ENCODE results near the gene CD79A. TPM values are rescaled to one million over a fixed set of nuclear protein-coding genes. Genes with fewer than 3 reads are reported as not detected.

CD79A gene
- total RNA-seq, 4 donors from 2014 or later = 0.40 to 0.99 TPM; not detected in 2

GRCh38 chr19:41888926-41889325, 11.8 kb downstream of the CD79A start:
- H3K27me3 ChIP-seq = no peaks in the 10 kb centered on the region
- H3K36me3 ChIP-seq = peaks cover 0 to 57% of the 10 kb centered on the region in 2 donors
- no peak overlapping the region for H3K27ac ChIP-seq
- peaks cover 0 to 43% (median 10%) of the 10 kb centered on the region in 3 donors for H3K4me1 ChIP-seq
- H3K4me3 ChIP-seq = no peak overlapping the region
- no peak for ATAC-seq
- no peaks in the 10 kb centered on the region for H3K9me3 ChIP-seq
- TF ChIP-seq EP300 (IDR thresholded peaks at IDR 0.05) = no peak
- TF ChIP-seq POLR2AphosphoS5 (IDR thresholded peaks at IDR 0.05) = no peak
- TF ChIP-seq CTCF (IDR thresholded peaks at IDR 0.05) = no peak
- no peak for TF ChIP-seq POLR2A (IDR thresholded peaks at IDR 0.05)
- whole genome bisulfite sequencing, 2 donors (ENCODE audit: low coverage in 1 of 2) = 80 to 100% methylated on average over 1 to 2 of the region's 12 CpGs

GRCh38 chr19:41889896-41890295, 12.8 kb downstream of the CD79A start:
- H3K4me3 ChIP-seq = no peak overlapping the region
- H3K36me3 ChIP-seq = peaks cover 0 to 67% of the 10 kb centered on the region in 2 donors
- TF ChIP-seq POLR2AphosphoS5 (IDR thresholded peaks at IDR 0.05) (no peak), EP300 (IDR thresholded peaks at IDR 0.05) (no peak), CTCF (IDR thresholded peaks at IDR 0.05) (no peak), POLR2A (IDR thresholded peaks at IDR 0.05) (no peak)
- H3K27me3 ChIP-seq = no peaks in the 10 kb centered on the region
- no peak for ATAC-seq
- WGBS, 2 donors (ENCODE audit: low coverage in 1 of 2) = 90 to 94% methylated on average over 2 to 3 of the region's 8 CpGs
- H3K9me3 ChIP-seq = no peaks in the 10 kb centered on the region
- H3K27ac ChIP-seq = no peak overlapping the region
- peaks cover 0 to 36% (median 6%) of the 10 kb centered on the region in 3 donors for H3K4me1 ChIP-seq

- TF ChIP-seq POLR2AphosphoS5 (IDR thresholded peaks at IDR 0.05) (no peak), EP300 (IDR thresholded peaks at IDR 0.05) (no peak), POLR2A (IDR thresholded peaks at IDR 0.05) (no peak)
- ATAC-seq = no peak
- Histone ChIP-seq H3K36me3 (peaks cover 0 to 77% of the 10 kb centered on the region in 2 donors), H3K9me3 (no peaks in the 10 kb centered on the region), H3K27ac (no peak overlapping the region), H3K4me3 (no peak overlapping the region), H3K27me3 (no peaks in the 10 kb centered on the region), H3K4me1 (peaks cover 0 to 26% (median 3%) of the 10 kb centered on the region in 3 donors)
- 96 to 100% methylated on average over 2 to 4 of the region's 4 CpGs for WGBS, 2 donors (ENCODE audit: low coverage in 1 of 2)
These were observed 13.9 kb downstream of the CD79A start for GRCh38 chr19:41890936-41891335.

GRCh38 chr19:41892173-41892902, 15.3 kb downstream of the CD79A start:
- Histone ChIP-seq H3K27ac (no peak overlapping the region), H3K36me3 (peaks cover 0 to 91% of the 10 kb centered on the region in 2 donors), H3K4me1 (peaks cover 0 to 12% (median 0%) of the 10 kb centered on the region in 3 donors), H3K27me3 (no peaks in the 10 kb centered on the region), H3K9me3 (no peaks in the 10 kb centered on the region), H3K4me3 (no peak overlapping the region)
- ATAC-seq = no peak
- WGBS, 2 donors (ENCODE audit: low coverage in 1 of 2) = 85% methylated on average over 6 of the region's 34 CpGs; no CpG with 5 or more reads in 1 of the 2 donors
- TF ChIP-seq POLR2A (IDR thresholded peaks at IDR 0.05) = no peak
- no peak for TF ChIP-seq EP300 (IDR thresholded peaks at IDR 0.05)
- TF ChIP-seq CTCF (IDR thresholded peaks at IDR 0.05) = no peak
- no peak for TF ChIP-seq POLR2AphosphoS5 (IDR thresholded peaks at IDR 0.05)

GRCh38 chr19:41893899-41894298, 16.8 kb downstream of the CD79A start:
- no peaks in the 10 kb centered on the region for H3K27me3 ChIP-seq
- peaks cover 0 to 95% of the 10 kb centered on the region in 2 donors for H3K36me3 ChIP-seq
- TF ChIP-seq POLR2A (IDR thresholded peaks at IDR 0.05) (no peak), POLR2AphosphoS5 (IDR thresholded peaks at IDR 0.05) (no peak), CTCF (IDR thresholded peaks at IDR 0.05) (no peak), EP300 (IDR thresholded peaks at IDR 0.05) (no peak)
- ATAC-seq = no peak
- H3K4me1 ChIP-seq = no peaks in the 10 kb centered on the region
- H3K4me3 ChIP-seq = no peak overlapping the region
- 100% methylated on average over 3 of the region's 6 CpGs; no CpG with 5 or more reads in 1 of the 2 donors for WGBS, 2 donors (ENCODE audit: low coverage in 1 of 2)
- no peaks in the 10 kb centered on the region for H3K9me3 ChIP-seq
- no peak overlapping the region for H3K27ac ChIP-seq
